SK-N-SH (cell line): ENCODE results near the gene ACSL6. TPM values are rescaled to one million over a fixed set of nuclear protein-coding genes. Genes with fewer than 3 reads are reported as not detected.
"Not testable (repeated sequence)": the region's sequence is repeated elsewhere in the genome, so short reads cannot be mapped to it uniquely, and the experiment has no call there.

Experiments
- CTCF ChIA-PET: fragments of 300-600, 350-600 bp; formaldehyde crosslinking; extraction: SDS; loops from one replicate; lab custom pipeline; 2021; lab: Yijun Ruan, JAX
- POLR2A ChIA-PET: fragments of 350-600 bp; sonication (Branson Sonifier 250); formaldehyde crosslinking; extraction: SDS; loops from one replicate; lab custom pipeline; 2020; ENCODE audit warnings: antibody characterized with exemption, inconsistent platforms; lab: Yijun Ruan, JAX
- DNase-seq: peaks from one replicate; pipeline ENCODE4 v3.0.0; 2012
- H2AFZ ChIP-seq: fragments of 200-600 bp; sonication (generic); 2 replicates; pipeline ENCODE4 v1.8.1; 2016; ENCODE audit warnings: antibody characterized with exemption, mild to moderate bottlenecking, low read depth
- H3F3A ChIP-seq: fragments of 200-600 bp; sonication (generic); replicated peaks from 2 replicates; pipeline ENCODE3; 2016; ENCODE audit warnings: antibody characterized with exemption, mild to moderate bottlenecking; ENCODE audit not compliant: insufficient read depth
- H3K27ac ChIP-seq, 2 experiments: fragments of 200-500 bp in 1 of 2; fragments of 200-600 bp in 1 of 2; sonication (Bioruptor generic) in 1 of 2; sonication (generic), shearing (Covaris generic) in 1 of 2; 2 replicates each; pipeline versions ENCODE4 v1.5.1 to v1.6.1; 2014 to 2016; ENCODE audit warnings: low read depth in 2 of 2, inconsistent platforms in 1 of 2, low read length in 1 of 2, mild to moderate bottlenecking in 1 of 2, mixed read lengths in 1 of 2
- H3K27me3 ChIP-seq: fragments of 200-600 bp; sonication (generic), shearing (Covaris generic); 2 replicates; pipeline ENCODE4 v1.6.1; 2016; ENCODE audit warnings: mixed run types; ENCODE audit not compliant: insufficient read depth
- H3K36me3 ChIP-seq, 2 experiments: fragments of 200-500 bp in 1 of 2; fragments of 200-600 bp in 1 of 2; sonication (Bioruptor generic) in 1 of 2; sonication (generic) in 1 of 2; replicated peaks in 1 of 2; 2 replicates each; pipeline versions ENCODE3 to v1.5.1; 2014 to 2016; ENCODE audit warnings: low read length in 1 of 2, mild to moderate bottlenecking in 1 of 2; ENCODE audit not compliant: insufficient read depth in 2 of 2, control insufficient read depth in 1 of 2
- H3K4me1 ChIP-seq, 2 experiments: fragments of 200-500 bp in 1 of 2; fragments of 200-600 bp in 1 of 2; sonication (Bioruptor generic) in 1 of 2; sonication (generic), shearing (Covaris generic) in 1 of 2; 2 replicates each; pipeline versions ENCODE4 v1.5.1 to v1.6.1; 2014 to 2016; ENCODE audit warnings: low read depth in 1 of 2, low read length in 1 of 2, mixed run types in 1 of 2; ENCODE audit not compliant: insufficient read depth in 2 of 2, control insufficient read depth in 1 of 2
- H3K4me2 ChIP-seq: fragments of 200-600 bp; sonication (generic), shearing (Covaris generic); 2 replicates; pipeline ENCODE4 v1.6.1; 2017; ENCODE audit warnings: mixed run types
- H3K4me3 ChIP-seq, 2 experiments: fragments of 200-500 bp in 1 of 2; fragments of 200-600 bp in 1 of 2; sonication (Bioruptor generic) in 1 of 2; sonication (generic), shearing (Covaris generic) in 1 of 2; 2 replicates each; pipeline versions ENCODE4 v1.5.1 to v1.8.1; 2014 to 2016; ENCODE audit warnings: low read depth in 2 of 2, inconsistent platforms in 1 of 2, low read length in 1 of 2, mild to moderate bottlenecking in 1 of 2, mixed read lengths in 1 of 2, moderate library complexity in 1 of 2
- H3K79me2 ChIP-seq: fragments of 200-600 bp; sonication (generic); 2 replicates; pipeline ENCODE4 v1.8.1; 2017; ENCODE audit warnings: mild to moderate bottlenecking; ENCODE audit not compliant: insufficient read depth
- H3K9ac ChIP-seq: fragments of 200-600 bp; sonication (generic); 2 replicates; pipeline ENCODE4 v1.6.1; 2017; ENCODE audit warnings: mixed run types
- H3K9me2 ChIP-seq: fragments of 200-600 bp; sonication (generic); 2 replicates; pipeline ENCODE4 v1.6.1; 2017; ENCODE audit warnings: mixed run types
- H3K9me3 ChIP-seq: fragments of 200-600 bp; sonication (generic); 2 replicates; pipeline ENCODE4 v1.6.1; 2017; ENCODE audit warnings: mixed run types, mild to moderate bottlenecking, moderate library complexity
- H4K20me1 ChIP-seq: fragments of 200-600 bp; sonication (generic); 2 replicates; pipeline ENCODE4 v1.6.1; 2017; ENCODE audit warnings: mild to moderate bottlenecking, mixed run types; ENCODE audit not compliant: insufficient read depth
- CTCF ChIP-seq: fragments of 200-600 bp; sonication (generic); IDR thresholded peaks from 2 replicates; pipeline ENCODE4 v1.6.1; 2017; ENCODE audit warnings: antibody characterized with exemption, mild to moderate bottlenecking, moderate library complexity
- GABPA ChIP-seq: IDR thresholded peaks from 2 replicates; pipeline ENCODE4 v1.4.0; 2012; ENCODE audit warnings: low read depth, mild to moderate bottlenecking
- MEF2A ChIP-seq: IDR thresholded peaks from 2 replicates; pipeline ENCODE4 v1.4.0; 2012; ENCODE audit warnings: low read depth, borderline replicate concordance
- NFIC ChIP-seq: IDR thresholded peaks from 2 replicates; pipeline ENCODE4 v1.4.0; 2012; ENCODE audit warnings: borderline replicate concordance
- PBX3 ChIP-seq: IDR thresholded peaks from 2 replicates; pipeline ENCODE4; 2012
- POLR2AphosphoS5 ChIP-seq: IDR thresholded peaks from 2 replicates; pipeline ENCODE4 v1.6.1; 2012; ENCODE audit warnings: low read depth, low read length
- RFX5 ChIP-seq: IDR thresholded peaks from 2 replicates; pipeline ENCODE4 v1.6.1; 2012; ENCODE audit warnings: mild to moderate bottlenecking, improper control_type of control experiment, low read length
- SMC3 ChIP-seq: IDR thresholded peaks from 2 replicates; pipeline ENCODE4 v1.6.1; 2012; ENCODE audit warnings: low read depth, low read length, improper control_type of control experiment
- ZBTB33 ChIP-seq: IDR thresholded peaks from 2 replicates; pipeline ENCODE4 v1.4.0; 2012; ENCODE audit warnings: low read depth, borderline replicate concordance
- WGBS: methylation state at CpG from one replicate; pipeline ENCODE4 v1.1.6; 2017; ENCODE audit warnings: low lambda C conversion rate; 5-methylcytosine and 5-hydroxymethylcytosine counted together
- polyA plus RNA-seq, 3 experiments: library from polyadenylated mRNA; depleted of rRNA; stranded (reverse); fragments of >200 nt; gene quantifications; 2 replicates each; pipeline ENCODE4 v1.2.3, GENCODE V29; 2012

Gene ACSL6
- polyA plus RNA-seq, 1 of the 3 experiments (the other 2 are of a cell fraction) = 0.46 TPM

- TF ChIP-seq RFX5 (no peak), NFIC (no peak), GABPA (no peak)
Measured at GRCh38 chr5:131914472-131914871, 97.0 kb downstream of the ACSL6 start (continued).

GRCh38 chr5:131913603-131914002 lies 97.9 kb downstream of the ACSL6 start:
- H3K4me2 ChIP-seq = no peak overlapping the region
- H4K20me1 ChIP-seq = no peaks in the 10 kb centered on the region
- ChIA-PET POLR2A (no interaction called here), CTCF (interaction anchor here (1.5 kb wide), 1 partner anchor 34 kb away, joined by 3 read pairs; no protein-coding TSS in a partner anchor)
- WGBS = 0% methylated on average over 3 of the region's 3 CpGs
- no peaks in the 10 kb centered on the region for H3K27me3 ChIP-seq
- H3K27ac ChIP-seq = no peak overlapping the region
- H3K36me3 ChIP-seq = no peaks in the 10 kb centered on the region
- TF ChIP-seq PBX3 (no peak), ZBTB33 (no peak)
- H3K9me2 ChIP-seq = no peaks in the 10 kb centered on the region
- no peak for DNase-seq
- H3K79me2 ChIP-seq = no peaks in the 10 kb centered on the region
- no peak overlapping the region for H3K4me3 ChIP-seq
- H3K9ac ChIP-seq = no peak overlapping the region
- H3K4me1 ChIP-seq = no peaks in the 10 kb centered on the region
- H3F3A ChIP-seq = no peaks in the 10 kb centered on the region
- H2AFZ ChIP-seq = no peak overlapping the region
- no peaks in the 10 kb centered on the region for H3K9me3 ChIP-seq

GRCh38 chr5:131906668-131907067 lies 104.8 kb downstream of the ACSL6 start:
- whole genome bisulfite sequencing = 4% methylated on average over 2 of the region's 2 CpGs
- CTCF ChIA-PET = no interaction called here
- no peak for DNase-seq
- Histone ChIP-seq H3F3A (no peaks in the 10 kb centered on the region), H3K79me2 (no peaks in the 10 kb centered on the region), H3K4me2 (no peak overlapping the region), H3K36me3 (no peaks in the 10 kb centered on the region), H3K9ac (no peak overlapping the region), H2AFZ (no peak overlapping the region), H4K20me1 (no peaks in the 10 kb centered on the region), H3K27me3 (no peaks in the 10 kb centered on the region), H3K27ac (no peak overlapping the region), H3K9me2 (no peaks in the 10 kb centered on the region), H3K4me1 (no peaks in the 10 kb centered on the region), H3K9me3 (no peaks in the 10 kb centered on the region), H3K4me3 (no peak overlapping the region)
- POLR2A ChIA-PET = no interaction called here
- TF ChIP-seq CTCF (no peak), POLR2AphosphoS5 (no peak), SMC3 (no peak), MEF2A (no peak)

- DNase-seq, H3K4me1 ChIP-seq, H3K36me3 ChIP-seq, H3F3A ChIP-seq, H3K9me2 ChIP-seq, H3K9me3 ChIP-seq, POLR2A ChIA-PET, H4K20me1 ChIP-seq, H3K79me2 ChIP-seq, CTCF ChIA-PET, H3K4me2 ChIP-seq, H3K9ac ChIP-seq, H2AFZ ChIP-seq, H3K27me3 ChIP-seq, H3K4me3 ChIP-seq, H3K27ac ChIP-seq: not testable (repeated sequence)
- WGBS = 0% methylated on average over 1 of the region's 1 CpG
Measured at GRCh38 chr5:131902266-131902665, 109.2 kb downstream of the ACSL6 start.
